Activated CD4-positive, CD25-positive, alpha-beta regulatory T cell (primary cell): ENCODE data around the gene ZNF496.
"Not testable (repeated sequence)": the region's sequence is repeated elsewhere in the genome, so short reads cannot be mapped to it uniquely, and the experiment has no call there.

Source experiments
- DNase-seq, 4 experiments: peaks; one replicate each; lab custom pipeline; 2025; lab: John Stamatoyannopoulos, UW

The ZNF496 gene

GRCh38 chr1:247293047-247293446, 38.6 kb downstream of the ZNF496 start:
- DNase-seq, result no peak

- DNase-seq, result no peak
These were observed 39.7 kb downstream of the ZNF496 start for GRCh38 chr1:247291833-247292561.

DNA sequence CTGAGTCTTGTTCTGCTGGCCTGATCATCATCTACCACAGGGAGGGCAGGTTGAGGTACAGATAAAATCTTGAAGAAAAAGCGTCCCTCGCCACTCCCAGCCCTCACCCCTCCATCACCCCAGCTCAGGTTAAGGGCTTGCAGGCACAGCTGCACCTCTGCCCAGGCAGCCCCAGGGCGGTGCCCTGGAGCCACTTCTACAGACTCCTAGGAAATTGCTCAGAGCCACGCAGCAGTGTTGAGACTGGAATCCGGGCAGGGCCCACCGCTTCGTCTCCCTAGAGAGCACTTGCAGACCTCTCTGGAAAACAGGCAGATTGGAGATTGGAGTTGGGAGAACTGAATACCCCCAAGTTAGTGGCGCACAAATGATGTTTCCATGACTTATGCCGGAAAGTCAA, 40.5 kb downstream of the ZNF496 start:
- no peak for DNase-seq

GRCh38 chr1:247290576-247290975, 41.1 kb downstream of the ZNF496 start:
- no peak for DNase-seq

GRCh38 chr1:247289274-247289892, 42.3 kb downstream of the ZNF496 start:
- DNase-seq, result not testable (repeated sequence)

DNA sequence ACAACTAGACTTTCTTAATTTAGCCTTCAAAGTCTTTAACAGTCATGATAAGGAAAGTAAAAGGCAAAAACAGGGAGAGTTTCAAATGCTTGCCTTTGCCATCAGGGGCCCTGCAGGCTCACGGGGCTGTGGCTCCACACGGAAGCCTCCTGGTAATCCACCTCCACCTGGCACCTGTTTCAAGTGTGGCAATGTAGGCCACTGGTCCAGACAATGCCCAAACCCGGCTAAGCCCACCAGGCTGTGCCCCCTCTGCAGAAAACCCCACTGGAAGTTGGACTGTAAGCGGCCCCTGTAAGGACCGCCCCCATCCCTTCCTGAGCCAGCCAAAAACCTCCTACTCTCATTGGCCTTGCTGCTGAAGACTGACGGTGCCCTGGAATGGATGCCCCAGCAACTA, 43.3 kb downstream of the ZNF496 start:
- DNase-seq, result no peak

- DNase-seq, result no peak
These were observed 44.2 kb downstream of the ZNF496 start for GRCh38 chr1:247287460-247287859.

DNA sequence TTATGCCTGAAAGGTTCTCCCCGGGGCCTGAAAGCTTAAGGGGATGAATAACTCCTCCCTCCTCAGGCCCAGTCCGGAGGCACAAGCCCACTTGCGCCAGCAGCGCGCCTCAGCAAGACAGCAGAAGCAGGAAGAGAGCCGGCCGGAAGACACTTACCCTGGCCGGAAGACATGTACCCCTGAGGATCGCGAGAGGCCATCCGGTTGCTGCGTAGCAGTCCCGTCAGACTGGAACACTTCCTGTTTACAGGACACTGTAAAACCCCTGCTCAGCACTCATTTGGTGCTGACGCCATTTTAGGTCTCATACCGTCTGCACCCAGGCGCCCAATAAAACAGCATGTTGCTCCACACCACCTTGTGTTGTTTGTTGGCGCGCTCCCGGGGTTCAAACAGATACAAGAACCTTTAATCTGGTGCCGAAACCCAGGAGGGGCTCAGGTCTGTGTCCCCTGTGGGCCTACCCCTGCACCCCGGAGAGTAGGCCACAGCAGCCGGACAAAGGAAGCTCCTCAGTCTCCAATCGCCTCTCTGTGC, 45.5 kb downstream of the ZNF496 start:
- DNase-seq, result no peak

- DNase-seq, result no peak
These were observed 50.6 kb downstream of the ZNF496 start for GRCh38 chr1:247281001-247281574.

GRCh38 chr1:247277191-247277590, 54.5 kb downstream of the ZNF496 start:
- DNase-seq, result no peak

- no peak for DNase-seq
These were observed 56.9 kb downstream of the ZNF496 start for GRCh38 chr1:247274605-247275256.

GRCh38 chr1:247273013-247273412, 58.7 kb downstream of the ZNF496 start:
- DNase-seq, result no peak

DNA sequence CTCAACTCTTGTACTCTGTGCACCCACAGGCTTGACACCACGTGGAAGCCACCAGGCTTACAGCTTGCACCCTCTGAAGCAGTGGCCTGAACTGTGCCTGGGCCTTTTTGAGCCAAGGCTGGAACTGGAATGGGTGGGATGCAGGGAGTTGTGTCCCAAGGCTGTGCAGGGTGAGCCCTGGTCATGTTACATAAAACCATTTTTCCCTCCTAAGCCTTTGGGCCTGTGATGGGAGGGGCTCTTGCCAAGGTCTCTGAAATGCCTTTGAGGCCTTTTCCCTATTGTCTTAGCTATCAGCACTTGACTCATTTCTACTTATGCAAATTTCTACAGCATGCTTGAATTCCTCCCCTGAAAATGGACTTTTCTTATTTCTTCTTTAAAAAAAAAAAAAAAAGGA, 61.7 kb downstream of the ZNF496 start:
- no peak for DNase-seq

DNA sequence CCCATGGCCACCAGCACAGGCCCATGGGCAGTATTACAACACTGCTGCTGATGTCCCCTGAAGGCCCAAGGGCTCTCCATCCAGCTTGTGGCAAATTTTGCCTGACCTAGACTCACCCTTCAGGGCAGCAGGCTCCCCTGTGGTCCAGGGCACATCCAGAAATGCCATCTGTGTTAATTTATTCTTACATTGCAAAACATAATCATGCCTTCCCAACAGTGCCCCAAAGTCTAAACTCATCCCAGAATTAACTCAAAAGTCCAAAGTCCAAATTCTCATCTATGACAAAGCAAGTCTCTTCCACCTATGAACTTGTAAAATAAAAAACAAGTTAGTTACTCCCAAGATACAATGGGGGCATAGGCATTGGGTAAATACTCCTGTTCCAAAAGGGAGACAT, 62.5 kb downstream of the ZNF496 start:
- DNase-seq, result no peak

DNA sequence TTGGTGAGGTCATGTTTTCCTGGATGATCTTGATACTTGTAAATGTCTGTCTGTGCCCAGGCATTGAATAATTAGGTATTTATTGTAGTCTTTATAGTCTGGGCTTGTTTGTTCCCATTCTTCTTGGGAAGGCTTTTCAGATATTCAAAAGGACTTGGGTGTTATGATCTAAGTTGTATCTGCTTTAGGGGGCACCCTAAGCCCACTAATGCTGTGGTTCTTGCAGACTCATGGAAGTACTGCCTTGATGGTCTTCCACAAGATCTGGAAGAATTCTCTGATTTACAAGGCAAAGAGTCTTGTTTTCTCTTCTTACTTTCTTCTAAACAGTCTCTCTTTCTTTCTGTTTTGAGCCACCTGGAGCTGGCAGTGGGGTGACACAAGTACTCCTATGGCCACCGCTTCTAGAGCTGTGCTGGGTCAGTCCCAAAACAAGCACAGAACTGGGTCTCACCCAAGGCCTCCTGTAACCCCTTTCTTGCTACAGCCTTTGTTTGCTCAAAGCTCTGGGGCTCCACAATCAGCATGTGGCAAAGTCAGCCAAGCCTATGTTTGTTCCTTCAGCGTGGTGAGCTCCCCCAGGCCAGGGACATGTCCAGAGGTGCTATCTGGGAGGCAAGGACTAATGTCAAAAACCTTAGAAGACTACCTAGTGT, 63.1 kb downstream of the ZNF496 start:
- no peak for DNase-seq

- DNase-seq, result no peak
These were observed 65.6 kb downstream of the ZNF496 start for GRCh38 chr1:247266053-247266452.

- not testable (repeated sequence) for DNase-seq
These were observed 75.9 kb downstream of the ZNF496 start, which contains the start of gene VN1R5 for GRCh38 chr1:247255772-247256171. Gene VN1R5 (plus strand): TSS chr1:247256072.

DNA sequence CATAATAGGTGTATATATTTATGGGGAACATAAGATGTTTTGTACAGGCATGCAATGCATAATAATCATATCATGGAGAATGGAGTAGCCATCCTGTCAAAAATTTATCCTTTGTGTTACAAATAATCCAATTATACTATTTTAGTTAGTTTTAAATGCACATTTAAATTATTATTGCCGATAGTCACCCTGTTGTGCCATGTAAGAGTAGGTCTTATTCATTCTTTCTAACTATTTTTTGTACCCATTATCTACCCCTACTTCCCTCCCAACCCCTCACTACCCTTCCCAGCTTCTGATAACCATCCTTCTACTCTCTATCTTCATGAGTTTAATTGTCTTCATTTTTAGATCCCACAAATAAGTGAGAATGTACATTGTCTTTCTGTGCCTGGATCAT, 84.1 kb downstream of the ZNF496 start:
- DNase-seq, result no peak
